Skeletal muscle satellite cell (primary cell): ENCODE results near the gene NR2F2.

Source experiments
- H3K27me3 ChIP-seq: 2 replicates; pipeline ENCODE4 v1.7.0; 2013; ENCODE audit warnings: low read length; ENCODE audit not compliant: control insufficient read depth, insufficient read depth
- H3K36me3 ChIP-seq: 2 replicates; pipeline ENCODE4 v1.7.0; 2013; ENCODE audit warnings: mild to moderate bottlenecking, control low read depth, low read length; ENCODE audit not compliant: insufficient read depth
- H3K4me1 ChIP-seq: 2 replicates; pipeline ENCODE4 v1.7.0; 2013; ENCODE audit warnings: low read length; ENCODE audit not compliant: control insufficient read depth, insufficient read depth
- H3K4me2 ChIP-seq: 2 replicates; pipeline ENCODE4 v1.7.0; 2013; ENCODE audit warnings: mild to moderate bottlenecking, low read length
- H3K4me3 ChIP-seq: 2 replicates; pipeline ENCODE4 v1.7.0; 2013; ENCODE audit warnings: low read length
- H3K9ac ChIP-seq: 2 replicates; pipeline ENCODE4 v1.7.0; 2013; ENCODE audit warnings: mild to moderate bottlenecking, low read depth, low read length, moderate library complexity
- H3K9me3 ChIP-seq: replicated peaks from 2 replicates; pipeline ENCODE4 v1.7.0; 2013; ENCODE audit warnings: mild to moderate bottlenecking, control low read depth, low read length

NR2F2 gene

GRCh38 chr15:96334705-96335410 lies 4.4 kb downstream of the NR2F2 start:
- H3K36me3 ChIP-seq = peaks cover 73% of the 10 kb centered on the region
- peaks cover 6% of the 10 kb centered on the region for H3K4me1 ChIP-seq
- no peaks in the 10 kb centered on the region for H3K9me3 ChIP-seq
- peak overlapping the region; percentile 94 for H3K4me3 ChIP-seq
- H3K27me3 ChIP-seq = no peaks in the 10 kb centered on the region
- peak overlapping the region; percentile 95 for H3K9ac ChIP-seq
- peak overlapping the region; percentile 78 for H3K4me2 ChIP-seq

- peak overlapping the region; percentile 78 for H3K4me2 ChIP-seq
- peak overlapping the region; percentile 94 for H3K4me3 ChIP-seq
- peaks cover 79% of the 10 kb centered on the region for H3K36me3 ChIP-seq
- no peaks in the 10 kb centered on the region for H3K27me3 ChIP-seq
- peaks cover 6% of the 10 kb centered on the region for H3K4me1 ChIP-seq
- H3K9ac ChIP-seq = peak overlapping the region; percentile 95
- no peaks in the 10 kb centered on the region for H3K9me3 ChIP-seq
These were observed 5.0 kb downstream of the NR2F2 start for GRCh38 chr15:96335411-96336024.

GRCh38 chr15:96336108-96336595 lies 5.7 kb downstream of the NR2F2 start:
- H3K9ac ChIP-seq = peak overlapping the region; percentile 95
- peaks cover 79% of the 10 kb centered on the region for H3K36me3 ChIP-seq
- no peaks in the 10 kb centered on the region for H3K27me3 ChIP-seq
- no peaks in the 10 kb centered on the region for H3K9me3 ChIP-seq
- H3K4me1 ChIP-seq = peaks cover 6% of the 10 kb centered on the region
- H3K4me2 ChIP-seq = peak overlapping the region; percentile 78
- H3K4me3 ChIP-seq = peak overlapping the region; percentile 94

- Histone ChIP-seq H3K4me2 (peak overlapping the region; percentile 78), H3K4me3 (peak overlapping the region; percentile 94), H3K4me1 (peaks cover 11% of the 10 kb centered on the region), H3K36me3 (peaks cover 83% of the 10 kb centered on the region), H3K27me3 (no peaks in the 10 kb centered on the region), H3K9me3 (no peaks in the 10 kb centered on the region), H3K9ac (peak overlapping the region; percentile 95)
These were observed 6.3 kb downstream of the NR2F2 start for GRCh38 chr15:96336596-96337364.

- H3K4me3 ChIP-seq = peak overlapping the region; percentile 94
- H3K9ac ChIP-seq = peak overlapping the region; percentile 95
- no peaks in the 10 kb centered on the region for H3K9me3 ChIP-seq
- peak overlapping the region; percentile 78 for H3K4me2 ChIP-seq
- H3K4me1 ChIP-seq = peaks cover 11% of the 10 kb centered on the region
- peaks cover 83% of the 10 kb centered on the region for H3K36me3 ChIP-seq
- H3K27me3 ChIP-seq = no peaks in the 10 kb centered on the region
These were observed 7.0 kb downstream of the NR2F2 start for GRCh38 chr15:96337365-96338023.

- H3K4me2 ChIP-seq = peak overlapping the region; percentile 78
- peak overlapping the region; percentile 95 for H3K9ac ChIP-seq
- H3K36me3 ChIP-seq = peaks cover 85% of the 10 kb centered on the region
- no peaks in the 10 kb centered on the region for H3K9me3 ChIP-seq
- H3K27me3 ChIP-seq = no peaks in the 10 kb centered on the region
- peaks cover 11% of the 10 kb centered on the region for H3K4me1 ChIP-seq
- H3K4me3 ChIP-seq = peak overlapping the region; percentile 94
These were observed 7.7 kb downstream of the NR2F2 start for GRCh38 chr15:96338074-96338765.

- no peaks in the 10 kb centered on the region for H3K9me3 ChIP-seq
- H3K4me3 ChIP-seq = peak overlapping the region; percentile 94
- peaks cover 86% of the 10 kb centered on the region for H3K36me3 ChIP-seq
- H3K4me2 ChIP-seq = peak overlapping the region; percentile 78
- H3K27me3 ChIP-seq = no peaks in the 10 kb centered on the region
- peak overlapping the region; percentile 95 for H3K9ac ChIP-seq
- peaks cover 11% of the 10 kb centered on the region for H3K4me1 ChIP-seq
These were observed 8.5 kb downstream of the NR2F2 start for GRCh38 chr15:96338766-96339618.

GRCh38 chr15:96339619-96340347 lies 9.3 kb downstream of the NR2F2 start:
- H3K4me3 ChIP-seq = peak overlapping the region; percentile 94
- H3K27me3 ChIP-seq = no peaks in the 10 kb centered on the region
- no peaks in the 10 kb centered on the region for H3K9me3 ChIP-seq
- H3K4me1 ChIP-seq = peaks cover 16% of the 10 kb centered on the region
- H3K4me2 ChIP-seq = peak overlapping the region; percentile 78
- H3K9ac ChIP-seq = peak overlapping the region; percentile 95
- H3K36me3 ChIP-seq = peaks cover 84% of the 10 kb centered on the region

- H3K4me1 ChIP-seq = peaks cover 21% of the 10 kb centered on the region
- peak overlapping the region; percentile 78 for H3K4me2 ChIP-seq
- H3K9me3 ChIP-seq = no peaks in the 10 kb centered on the region
- H3K36me3 ChIP-seq = peaks cover 84% of the 10 kb centered on the region
- H3K27me3 ChIP-seq = no peaks in the 10 kb centered on the region
- peak overlapping the region; percentile 94 for H3K4me3 ChIP-seq
- peak overlapping the region; percentile 95 for H3K9ac ChIP-seq
These were observed 9.8 kb downstream of the NR2F2 start for GRCh38 chr15:96340348-96340597.
